Muscle layer of colon (tissue), 2 donors: Measurements from ENCODE around the gene UGT2A3.
"Not testable (repeated sequence)": the region's sequence is repeated elsewhere in the genome, so short reads cannot be mapped to it uniquely, and the experiment has no call there.

Source experiments
- H3K27ac ChIP-seq: one replicate; pipeline ENCODE4 v1.7.0; 2013; ENCODE audit warnings: low read depth, mild to moderate bottlenecking, low read length, moderate library complexity
- H3K27me3 ChIP-seq, 2 donors: one replicate each; pipeline ENCODE4 v1.7.0; 2013; ENCODE audit warnings: low read length in 2 of 2, mild to moderate bottlenecking in 2 of 2; ENCODE audit not compliant: insufficient read depth in 2 of 2, control insufficient read depth in 1 of 2
- H3K36me3 ChIP-seq: one replicate; pipeline ENCODE4 v1.7.0; 2013; ENCODE audit warnings: mild to moderate bottlenecking, low read length; ENCODE audit not compliant: insufficient read depth
- H3K4me1 ChIP-seq: one replicate; pipeline ENCODE4 v1.7.0; 2013; ENCODE audit warnings: mild to moderate bottlenecking, low read length; ENCODE audit not compliant: insufficient read depth
- H3K4me3 ChIP-seq, 2 donors: one replicate each; pipeline ENCODE4 v1.7.0; 2013; ENCODE audit warnings: low read length in 2 of 2, low read depth in 1 of 2, mild to moderate bottlenecking in 1 of 2, moderate library complexity in 1 of 2
- H3K9ac ChIP-seq: one replicate; pipeline ENCODE4 v1.7.0; 2013; ENCODE audit warnings: low read length
- H3K9me3 ChIP-seq: one replicate; pipeline ENCODE4 v1.7.0; 2013; ENCODE audit warnings: mild to moderate bottlenecking, low read length
- donor health status: abdominal sarcoma.
- donor health status: Adenocarcinoma of cecum.

UGT2A3 gene

GRCh38 chr4:68951078-68951805 lies at the start of gene UGT2A3:
Gene UGT2A3 (minus strand): TSS chr4:68951804. CDS start chr4:68951760, 44 bp downstream.
- H3K4me3 ChIP-seq: no peak within 1 kb of the TSS
- H3K27ac ChIP-seq: no peak within 1 kb of the TSS

GRCh38 chr4:68997040-68997439 lies 45.4 kb upstream of the UGT2A3 start:
- Histone ChIP-seq H3K4me1 (no peaks in the 10 kb centered on the region), H3K4me3 (no peak overlapping the region), H3K9ac (no peak overlapping the region), H3K9me3 (no peaks in the 10 kb centered on the region), H3K27ac (no peak overlapping the region), H3K27me3 (no peaks in the 10 kb centered on the region), H3K36me3 (no peaks in the 10 kb centered on the region)

More at GRCh38 chr4:68951078-68951805, at the start of gene UGT2A3:
- no peaks in the 10 kb centered on the region for H3K36me3 ChIP-seq
- H3K4me1 ChIP-seq: no peaks in the 10 kb centered on the region
- H3K9me3 ChIP-seq: no peaks in the 10 kb centered on the region
- no peaks in the 10 kb centered on the region for H3K27me3 ChIP-seq
- H3K9ac ChIP-seq: no peak within 1 kb of the TSS

DNA sequence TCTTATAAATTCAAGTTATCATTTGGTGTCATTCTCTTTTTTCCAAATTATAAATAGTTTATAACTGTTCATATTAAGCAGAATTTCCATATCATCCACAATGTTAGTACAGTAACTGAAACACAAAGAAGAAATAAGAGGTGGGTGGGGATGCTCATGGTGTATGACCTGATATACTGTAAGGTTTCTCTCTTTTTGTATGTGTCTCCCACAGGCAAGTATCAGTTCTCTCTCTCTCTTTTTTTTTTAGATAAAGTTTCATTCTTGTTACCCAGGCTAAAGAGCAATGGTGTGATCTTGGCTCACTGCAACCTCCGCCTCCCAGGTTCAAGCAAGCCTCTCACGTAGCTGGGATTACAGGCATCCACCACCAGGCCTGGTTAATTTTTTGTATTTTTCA lies 43.7 kb upstream of the UGT2A3 start:
- no peaks in the 10 kb centered on the region for H3K9me3 ChIP-seq
- no peak overlapping the region for H3K9ac ChIP-seq
- H3K4me1 ChIP-seq: no peaks in the 10 kb centered on the region
- H3K36me3 ChIP-seq: no peaks in the 10 kb centered on the region
- no peak overlapping the region for H3K27ac ChIP-seq
- H3K4me3 ChIP-seq: no peak overlapping the region
- no peaks in the 10 kb centered on the region for H3K27me3 ChIP-seq

DNA sequence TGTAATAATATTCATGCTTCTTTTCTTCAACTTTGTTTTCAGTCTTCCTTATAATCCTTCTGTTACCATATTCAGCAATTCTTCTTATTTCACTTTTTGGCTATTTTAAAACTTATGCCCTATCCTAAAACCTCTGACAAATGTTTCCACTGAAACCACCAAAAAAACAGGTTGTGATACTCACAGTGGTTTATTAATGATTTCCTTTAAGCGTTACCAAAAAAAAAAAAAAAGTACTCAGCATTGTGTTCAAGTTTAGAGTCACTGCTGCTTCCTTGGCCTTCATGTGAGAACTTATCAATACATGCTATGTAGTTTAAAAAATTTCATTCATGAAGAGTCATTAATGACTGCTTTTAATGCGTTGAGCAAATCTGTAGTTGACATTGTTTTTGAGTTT lies 35.4 kb upstream of the UGT2A3 start:
- H3K36me3 ChIP-seq: no peaks in the 10 kb centered on the region
- no peak overlapping the region for H3K27ac ChIP-seq
- no peak overlapping the region for H3K9ac ChIP-seq
- H3K4me1 ChIP-seq: no peaks in the 10 kb centered on the region
- no peaks in the 10 kb centered on the region for H3K27me3 ChIP-seq
- no peaks in the 10 kb centered on the region for H3K9me3 ChIP-seq
- no peak overlapping the region for H3K4me3 ChIP-seq

DNA sequence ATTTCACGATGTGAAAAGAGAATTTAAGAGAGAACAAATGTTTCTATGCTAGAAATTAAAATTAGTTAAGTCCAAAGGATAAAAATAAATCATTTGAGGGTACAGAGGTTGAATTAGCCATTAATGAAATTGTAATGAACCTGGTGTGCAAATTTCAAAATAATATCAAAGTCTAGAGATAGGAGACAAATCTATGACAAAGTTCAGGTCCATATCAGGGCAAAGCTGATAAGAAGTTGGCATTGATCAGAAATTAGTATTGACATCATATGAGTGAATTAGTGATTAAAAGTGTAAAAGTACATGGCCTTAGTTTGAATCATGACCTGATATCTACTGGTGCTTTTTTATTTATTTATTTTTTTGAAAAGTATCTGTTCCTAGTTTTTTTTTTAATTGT lies 33.8 kb upstream of the UGT2A3 start:
- no peak overlapping the region for H3K9ac ChIP-seq
- no peaks in the 10 kb centered on the region for H3K27me3 ChIP-seq
- no peaks in the 10 kb centered on the region for H3K4me1 ChIP-seq
- H3K4me3 ChIP-seq: no peak overlapping the region
- H3K36me3 ChIP-seq: no peaks in the 10 kb centered on the region
- H3K27ac ChIP-seq: no peak overlapping the region
- H3K9me3 ChIP-seq: no peaks in the 10 kb centered on the region

DNA sequence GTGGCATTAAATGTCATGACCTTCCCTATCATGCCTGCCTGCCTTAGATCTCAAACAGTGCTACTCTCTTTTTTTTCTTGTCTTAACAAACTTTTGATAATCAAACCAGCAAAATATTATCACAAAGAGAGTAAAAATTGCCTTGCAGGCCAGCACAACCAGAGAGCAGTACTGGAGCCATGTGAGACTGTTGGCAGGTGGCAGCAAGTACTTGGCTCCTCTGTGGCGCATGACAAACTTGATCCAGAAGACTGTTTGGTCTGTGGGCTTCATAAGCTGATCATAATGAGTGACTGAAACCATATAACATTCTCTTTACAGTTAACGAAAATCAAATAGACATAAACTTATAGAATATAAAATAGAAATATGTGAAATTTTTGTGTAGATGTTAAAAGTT lies 33.3 kb upstream of the UGT2A3 start:
- no peaks in the 10 kb centered on the region for H3K36me3 ChIP-seq
- no peak overlapping the region for H3K27ac ChIP-seq
- no peaks in the 10 kb centered on the region for H3K9me3 ChIP-seq
- no peaks in the 10 kb centered on the region for H3K27me3 ChIP-seq
- H3K4me1 ChIP-seq: no peaks in the 10 kb centered on the region
- H3K9ac ChIP-seq: no peak overlapping the region
- H3K4me3 ChIP-seq: no peak overlapping the region

DNA sequence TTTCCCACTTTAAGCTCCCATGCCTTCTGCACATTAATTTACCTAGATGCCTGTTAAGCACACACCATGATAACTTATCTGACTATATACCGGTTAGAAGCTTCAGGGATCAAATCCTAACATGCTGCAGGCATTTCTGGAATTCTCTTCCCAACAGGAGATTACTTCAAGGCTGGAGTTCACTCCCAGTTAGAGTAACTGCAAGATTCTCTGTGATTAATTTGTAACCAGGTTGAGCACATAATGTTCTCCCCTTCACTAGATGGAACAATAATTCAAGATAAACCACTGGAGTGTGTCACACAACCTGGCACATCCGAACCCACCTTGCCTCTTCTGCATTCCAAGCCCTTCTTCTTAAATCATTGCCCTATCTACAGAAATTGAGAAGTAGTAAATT lies 11.8 kb upstream of the UGT2A3 start:
- Histone ChIP-seq H3K4me3 (no peak overlapping the region), H3K27ac (no peak overlapping the region)

GRCh38 chr4:68962868-68963267 lies 11.3 kb upstream of the UGT2A3 start:
- Histone ChIP-seq H3K9ac (no peak overlapping the region), H3K9me3 (no peaks in the 10 kb centered on the region), H3K27ac (no peak overlapping the region), H3K36me3 (no peaks in the 10 kb centered on the region), H3K4me1 (no peaks in the 10 kb centered on the region), H3K27me3 (no peaks in the 10 kb centered on the region), H3K4me3 (no peak overlapping the region)

More for the DNA sequence above, 11.8 kb upstream of the UGT2A3 start:
- H3K9ac ChIP-seq: no peak overlapping the region
- no peaks in the 10 kb centered on the region for H3K9me3 ChIP-seq
- H3K4me1 ChIP-seq: no peaks in the 10 kb centered on the region
- no peaks in the 10 kb centered on the region for H3K27me3 ChIP-seq
- H3K36me3 ChIP-seq: no peaks in the 10 kb centered on the region

DNA sequence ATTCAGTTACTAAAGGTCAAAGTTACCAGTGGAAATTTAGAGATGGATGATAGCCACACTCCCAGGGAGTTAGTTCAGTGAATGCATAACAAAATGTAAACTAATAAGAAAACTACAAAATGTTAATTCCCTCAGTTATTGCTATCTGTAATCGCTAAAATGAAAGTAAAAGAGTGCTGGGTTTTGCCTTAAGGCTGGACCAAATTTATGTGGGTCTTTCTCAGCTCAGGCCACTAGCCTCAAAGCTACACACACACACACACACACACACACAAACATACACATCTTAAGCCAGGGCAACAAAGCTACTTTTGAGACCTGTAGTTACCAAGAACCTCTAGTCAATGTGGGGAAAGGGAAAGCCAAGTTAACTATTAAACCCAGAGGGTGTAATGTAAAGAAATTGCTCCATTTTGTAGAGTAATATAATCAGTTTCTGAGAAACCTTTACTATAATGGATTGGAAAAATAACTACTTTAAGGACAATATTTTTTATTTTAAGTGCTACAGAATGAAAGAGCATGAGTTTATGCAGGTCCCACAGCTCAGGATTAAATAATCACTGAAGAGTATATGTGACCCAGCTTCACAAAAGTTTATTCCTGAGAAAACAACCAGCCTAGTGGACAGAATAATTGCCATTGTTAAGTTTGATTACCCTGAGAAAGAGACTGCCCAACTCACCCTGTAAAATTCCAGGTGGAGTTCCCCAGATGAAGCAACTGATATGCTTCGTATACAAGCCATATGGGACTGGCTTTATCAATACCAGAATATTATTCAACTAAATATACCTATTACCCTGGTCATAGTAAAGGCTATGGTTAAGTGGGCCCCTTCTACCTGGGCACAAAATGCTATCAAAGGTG lies 8.9 kb upstream of the UGT2A3 start:
- H3K9me3 ChIP-seq: no peaks in the 10 kb centered on the region
- H3K27ac ChIP-seq: no peak overlapping the region
- no peaks in the 10 kb centered on the region for H3K27me3 ChIP-seq

GRCh38 chr4:68959085-68959484 lies 7.5 kb upstream of the UGT2A3 start:
- H3K4me1 ChIP-seq, H3K27me3 ChIP-seq, H3K9me3 ChIP-seq, H3K9ac ChIP-seq, H3K36me3 ChIP-seq, H3K27ac ChIP-seq, H3K4me3 ChIP-seq: not testable (repeated sequence)

More for the DNA sequence above, 8.9 kb upstream of the UGT2A3 start:
- no peaks in the 10 kb centered on the region for H3K4me1 ChIP-seq
- H3K4me3 ChIP-seq: no peak overlapping the region
- no peaks in the 10 kb centered on the region for H3K36me3 ChIP-seq
- no peak overlapping the region for H3K9ac ChIP-seq

- H3K4me3 ChIP-seq: no peak overlapping the region
- no peaks in the 10 kb centered on the region for H3K4me1 ChIP-seq
- no peaks in the 10 kb centered on the region for H3K9me3 ChIP-seq
- H3K27me3 ChIP-seq: no peaks in the 10 kb centered on the region
- no peak overlapping the region for H3K27ac ChIP-seq
- no peaks in the 10 kb centered on the region for H3K36me3 ChIP-seq
- no peak overlapping the region for H3K9ac ChIP-seq
These were observed 2.5 kb upstream of the UGT2A3 start for GRCh38 chr4:68954126-68954525.
